HEK293T (cell line): ENCODE measurements around the gene NPAS3.

Experiments
- CTCF ChIA-PET: fragments of 350-600 bp; formaldehyde crosslinking; extraction: SDS; loops from one replicate; lab custom pipeline; 2021; ENCODE audit warnings: antibody characterized with exemption, inconsistent platforms; lab: Yijun Ruan, JAX
- POLR2A ChIA-PET: fragments of 350-600 bp; formaldehyde crosslinking; extraction: SDS; loops from one replicate; lab custom pipeline; 2020; ENCODE audit warnings: antibody characterized with exemption, inconsistent platforms; lab: Yijun Ruan, JAX
- DNase-seq: peaks from one replicate; pipeline ENCODE4 v3.0.0; 2012; ENCODE audit warnings: mixed read lengths; ENCODE audit errors: extremely low spot score
- ARNT ChIP-seq: fragments of 450-650 bp; IDR thresholded peaks from 2 replicates; pipeline ENCODE4 v1.6.1; 2017; ENCODE audit warnings: mild to moderate bottlenecking
- BHLHE40 ChIP-seq: fragments of 450-650 bp; IDR thresholded peaks from 2 replicates; pipeline ENCODE4 v1.6.1; 2016; ENCODE audit warnings: mild to moderate bottlenecking, moderate library complexity, borderline replicate concordance
- CTBP1 ChIP-seq: fragments of 450-650 bp; IDR thresholded peaks from 2 replicates; pipeline ENCODE4 v1.6.1; 2016; ENCODE audit warnings: borderline replicate concordance
- ELF4 ChIP-seq: fragments of 450-650 bp; IDR thresholded peaks from 2 replicates; pipeline ENCODE4 v1.6.1; 2017; ENCODE audit warnings: antibody characterized with exemption
- FOXA1 ChIP-seq: fragments of 450-650 bp; IDR thresholded peaks from 2 replicates; pipeline ENCODE4 v1.6.1; 2016; ENCODE audit warnings: mild to moderate bottlenecking
- FOXK2 ChIP-seq: fragments of 450-650 bp; IDR thresholded peaks from 2 replicates; pipeline ENCODE4 v1.6.1; 2016; ENCODE audit warnings: mild to moderate bottlenecking
- FOXM1 ChIP-seq: fragments of 450-650 bp; IDR thresholded peaks from 2 replicates; pipeline ENCODE4 v1.6.1; 2017; ENCODE audit warnings: mild to moderate bottlenecking, borderline replicate concordance
- HDGF ChIP-seq: fragments of 450-650 bp; IDR thresholded peaks from 2 replicates; pipeline ENCODE4 v1.6.1; 2017; ENCODE audit warnings: antibody characterized with exemption, borderline replicate concordance
- L3MBTL2 ChIP-seq: fragments of 450-650 bp; conservative IDR thresholded peaks from 2 replicates; pipeline ENCODE4 v1.6.1; 2016; ENCODE audit warnings: mild to moderate bottlenecking
- LEF1 ChIP-seq: fragments of 450-650 bp; IDR thresholded peaks from 2 replicates; pipeline ENCODE4 v1.6.1; 2017; ENCODE audit warnings: mild to moderate bottlenecking, borderline replicate concordance
- NFRKB ChIP-seq: fragments of 450-650 bp; IDR thresholded peaks from 2 replicates; pipeline ENCODE4 v1.6.1; 2016; ENCODE audit warnings: mild to moderate bottlenecking, moderate library complexity
- PKNOX1 ChIP-seq: fragments of 450-650 bp; IDR thresholded peaks from 2 replicates; pipeline ENCODE4 v1.6.1; 2016
- SP1 ChIP-seq: fragments of 450-650 bp; IDR thresholded peaks from 2 replicates; pipeline ENCODE4 v1.6.1; 2017
- SUZ12 ChIP-seq: fragments of 450-650 bp; IDR thresholded peaks from 2 replicates; pipeline ENCODE4 v1.6.1; 2016; ENCODE audit warnings: mild to moderate bottlenecking
- TARDBP ChIP-seq: fragments of 450-650 bp; IDR thresholded peaks from 2 replicates; pipeline ENCODE4 v1.6.1; 2016
- ZNF384 ChIP-seq: fragments of 450-650 bp; IDR thresholded peaks from 2 replicates; pipeline ENCODE4 v1.6.1; 2016

NPAS3 gene

GRCh38 chr14:33588771-33589170 is 650.1 kb downstream of the NPAS3 start:
- no peak for TF ChIP-seq PKNOX1
- TF ChIP-seq HDGF: no peak
- TF ChIP-seq NFRKB: no peak
- no peak for TF ChIP-seq FOXA1
- no peak for TF ChIP-seq FOXK2
- TF ChIP-seq TARDBP: no peak
- no peak for TF ChIP-seq BHLHE40
- no peak for TF ChIP-seq L3MBTL2
- no peak for TF ChIP-seq ARNT
- TF ChIP-seq LEF1: no peak
- no peak for TF ChIP-seq SP1
- no peak for TF ChIP-seq ELF4
- no peak for TF ChIP-seq FOXM1
- CTCF ChIA-PET: no interaction called here
- POLR2A ChIA-PET: no interaction called here
- DNase-seq: no peak

- ChIA-PET POLR2A (no interaction called here), CTCF (no interaction called here)
- no peak for DNase-seq
- no peak for TF ChIP-seq ZNF384
- TF ChIP-seq L3MBTL2: no peak
- no peak for TF ChIP-seq CTBP1
- TF ChIP-seq BHLHE40: no peak
These were observed 650.7 kb downstream of the NPAS3 start for GRCh38 chr14:33589334-33589733.

- no peak for TF ChIP-seq TARDBP
- no peak for TF ChIP-seq ZNF384
- no peak for TF ChIP-seq FOXM1
- no peak for TF ChIP-seq NFRKB
- no peak for TF ChIP-seq HDGF
- TF ChIP-seq FOXK2: no peak
- POLR2A ChIA-PET: no interaction called here
- no peak for DNase-seq
- CTCF ChIA-PET: no interaction called here
These were observed 652.4 kb downstream of the NPAS3 start for GRCh38 chr14:33590891-33591630.

GRCh38 chr14:33592297-33592696 is 653.6 kb downstream of the NPAS3 start:
- no peak for DNase-seq
- ChIA-PET CTCF (no interaction called here), POLR2A (no interaction called here)
- TF ChIP-seq ARNT (no peak), SP1 (no peak), FOXK2 (no peak), ELF4 (no peak), HDGF (no peak), SUZ12 (no peak), PKNOX1 (no peak)

- ChIA-PET CTCF (no interaction called here), POLR2A (no interaction called here)
- DNase-seq: no peak
- TF ChIP-seq SUZ12: no peak
- no peak for TF ChIP-seq PKNOX1
- no peak for TF ChIP-seq CTBP1
- TF ChIP-seq FOXM1: no peak
- no peak for TF ChIP-seq FOXA1
- TF ChIP-seq HDGF: no peak
- no peak for TF ChIP-seq LEF1
- no peak for TF ChIP-seq ZNF384
- no peak for TF ChIP-seq BHLHE40
- TF ChIP-seq SP1: no peak
- TF ChIP-seq NFRKB: no peak
- no peak for TF ChIP-seq ELF4
- no peak for TF ChIP-seq ARNT
- no peak for TF ChIP-seq FOXK2
- TF ChIP-seq TARDBP: no peak
- TF ChIP-seq L3MBTL2: no peak
These were observed 657.8 kb downstream of the NPAS3 start for GRCh38 chr14:33596211-33597080.

- CTCF ChIA-PET: interaction anchor here (0.7 kb wide), 1 partner anchor 1170 kb away, joined by 3 read pairs; no protein-coding TSS in a partner anchor
- no peak for DNase-seq
- TF ChIP-seq FOXM1 (no peak), PKNOX1 (no peak), L3MBTL2 (no peak), SP1 (no peak), SUZ12 (no peak), ARNT (no peak), LEF1 (no peak)
- POLR2A ChIA-PET: no interaction called here
These were observed 659.9 kb downstream of the NPAS3 start for GRCh38 chr14:33598582-33598981.
